GM19463 (cell line): ENCODE data around the gene KCND2.

Source experiments
- ATAC-seq: cut with Tn5 transposase; IDR thresholded peaks from one replicate; pipeline ENCODE4 v1.9.1; 2021; ENCODE audit warnings: mild to moderate bottlenecking, moderate library complexity; ENCODE audit not compliant: unreplicated experiment

The KCND2 gene

GRCh38 chr7:120405652-120406051 lies 132.7 kb downstream of the KCND2 start:
- no peak for ATAC-seq

GRCh38 chr7:120407010-120407409 lies 134.0 kb downstream of the KCND2 start:
- ATAC-seq, result no peak

GRCh38 chr7:120412139-120413050 lies 139.4 kb downstream of the KCND2 start:
- ATAC-seq, result peak; percentile 79

GRCh38 chr7:120413164-120413563 lies 140.2 kb downstream of the KCND2 start:
- no peak for ATAC-seq

GRCh38 chr7:120417244-120417979 lies 144.4 kb downstream of the KCND2 start:
- no peak for ATAC-seq

- peak; percentile 90 for ATAC-seq
Measured at GRCh38 chr7:120421151-120421651, 148.2 kb downstream of the KCND2 start.

GRCh38 chr7:120431016-120431415 lies 158.0 kb downstream of the KCND2 start:
- peak; percentile 59 for ATAC-seq

- peak; percentile 40 for ATAC-seq
Measured at GRCh38 chr7:120436487-120437060, 163.6 kb downstream of the KCND2 start.

- peak; percentile 80 for ATAC-seq
Measured at GRCh38 chr7:120441850-120442249, 168.9 kb downstream of the KCND2 start.

- ATAC-seq, result peak; percentile 41
Measured at GRCh38 chr7:120442838-120443237, 169.9 kb downstream of the KCND2 start.

- no peak for ATAC-seq
Measured at GRCh38 chr7:120444650-120445049, 171.7 kb downstream of the KCND2 start.

- no peak for ATAC-seq
Measured at GRCh38 chr7:120445276-120445675, 172.3 kb downstream of the KCND2 start.

GRCh38 chr7:120452665-120453064 lies 179.7 kb downstream of the KCND2 start:
- ATAC-seq, result no peak

- no peak for ATAC-seq
Measured at GRCh38 chr7:120456699-120457098, 183.7 kb downstream of the KCND2 start.

- ATAC-seq, result peak; percentile 40
Measured at GRCh38 chr7:120460949-120461348, 188.0 kb downstream of the KCND2 start.

GRCh38 chr7:120462991-120463390 lies 190.0 kb downstream of the KCND2 start:
- ATAC-seq, result no peak

- no peak for ATAC-seq
Measured at GRCh38 chr7:120464104-120464503, 191.1 kb downstream of the KCND2 start.

- no peak for ATAC-seq
Measured at GRCh38 chr7:120467676-120468075, 194.7 kb downstream of the KCND2 start.

- ATAC-seq, result no peak
Measured at GRCh38 chr7:120468611-120469010, 195.6 kb downstream of the KCND2 start.

- no peak for ATAC-seq
Measured at GRCh38 chr7:120472892-120473291, 199.9 kb downstream of the KCND2 start.

GRCh38 chr7:120473352-120473751 lies 200.4 kb downstream of the KCND2 start:
- ATAC-seq, result no peak
